SK-N-DZ (cell line): ENCODE results near the gene TBC1D24.

Source experiments
- small RNA-seq, 2 experiments: library from RNA; depleted of rRNA; stranded (forward); fragments of <200 nt; gene quantifications; one replicate each; pipeline ENCODE3, GENCODE V24; 2014

Gene TBC1D24

Small RNAs within 50 kb of the gene (small RNA-seq; reads per million reads assigned to genes)
- gene AC093525.1: 0 reads per million in 2 experiments
- gene MIR3178: 0.05 to 0.09 reads per million in 2 experiments
- gene MIR6768: 0 to 0.09 reads per million in 2 experiments
